ENCODE data around the gene WWOX.

DNA sequence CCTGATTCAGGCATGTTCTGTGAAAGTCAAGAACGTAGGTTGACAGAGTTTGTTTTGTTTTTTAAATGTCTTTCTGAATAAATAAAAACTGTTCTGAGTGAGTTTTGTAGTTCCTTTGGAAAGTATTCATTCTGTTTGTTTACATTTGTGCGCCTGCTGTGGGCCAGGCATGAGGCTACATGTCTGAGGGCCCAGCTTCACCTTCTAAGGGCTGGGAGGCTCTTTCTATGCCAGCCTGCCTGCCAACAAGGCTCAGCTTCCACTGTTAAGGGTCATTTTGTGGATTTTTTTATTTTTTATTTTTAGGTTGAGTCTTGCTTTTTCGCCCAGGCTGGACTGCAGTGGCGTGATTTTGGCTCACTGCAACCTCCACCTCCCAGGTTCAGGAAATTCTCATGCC is 6.1 kb downstream of the WWOX start:
- TF ChIP-seq, protein P1, sequence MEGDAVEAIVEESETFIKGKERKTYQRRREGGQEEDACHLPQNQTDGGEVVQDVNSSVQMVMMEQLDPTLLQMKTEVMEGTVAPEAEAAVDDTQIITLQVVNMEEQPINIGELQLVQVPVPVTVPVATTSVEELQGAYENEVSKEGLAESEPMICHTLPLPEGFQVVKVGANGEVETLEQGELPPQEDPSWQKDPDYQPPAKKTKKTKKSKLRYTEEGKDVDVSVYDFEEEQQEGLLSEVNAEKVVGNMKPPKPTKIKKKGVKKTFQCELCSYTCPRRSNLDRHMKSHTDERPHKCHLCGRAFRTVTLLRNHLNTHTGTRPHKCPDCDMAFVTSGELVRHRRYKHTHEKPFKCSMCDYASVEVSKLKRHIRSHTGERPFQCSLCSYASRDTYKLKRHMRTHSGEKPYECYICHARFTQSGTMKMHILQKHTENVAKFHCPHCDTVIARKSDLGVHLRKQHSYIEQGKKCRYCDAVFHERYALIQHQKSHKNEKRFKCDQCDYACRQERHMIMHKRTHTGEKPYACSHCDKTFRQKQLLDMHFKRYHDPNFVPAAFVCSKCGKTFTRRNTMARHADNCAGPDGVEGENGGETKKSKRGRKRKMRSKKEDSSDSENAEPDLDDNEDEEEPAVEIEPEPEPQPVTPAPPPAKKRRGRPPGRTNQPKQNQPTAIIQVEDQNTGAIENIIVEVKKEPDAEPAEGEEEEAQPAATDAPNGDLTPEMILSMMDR (IDR thresholded peaks at IDR 0.05) = no peak
- TF ChIP-seq POLR2A (IDR thresholded peaks at IDR 0.05) = no peak

Data from gastroesophageal sphincter (tissue), 3 donors.